Uterus (tissue), 2 donors: ENCODE data around the gene MLF2.

Experiments
- CTCF ChIP-seq, 4 experiments: fragments of 200-600 bp in 2 of 4; fragments of 450-650 bp in 2 of 4; sonication (generic) in 2 of 4; IDR thresholded peaks; one replicate each; pipeline ENCODE4 v1.5.1; 2016 to 2019; ENCODE audit warnings: antibody characterized with exemption in 4 of 4, mild to moderate bottlenecking in 2 of 4, moderate library complexity in 1 of 4
- POLR2A ChIP-seq, 2 donors: fragments of 450-650 bp; IDR thresholded peaks; one replicate each; pipeline ENCODE4 v1.6.1; 2016; ENCODE audit warnings: antibody characterized with exemption in 2 of 2, mild to moderate bottlenecking in 1 of 2, moderate library complexity in 1 of 2

- TF ChIP-seq POLR2A (IDR thresholded peaks at IDR 0.05) (no peak), CTCF (IDR thresholded peaks at IDR 0.05) (no peak)
Measured at GRCh38 chr12:6699259-6699988, 53.5 kb downstream of the MLF2 start.
